DOHH2 (cell line): ENCODE results near the gene EXOC3L2.

Experiments used
- H3F3A ChIP-seq: fragments of 200-600 bp; sonication (generic), shearing (Covaris generic); 2 replicates; pipeline ENCODE4 v1.6.0; 2016; ENCODE audit warnings: antibody characterized with exemption, mild to moderate bottlenecking; ENCODE audit not compliant: control insufficient read depth, insufficient read depth
- H3K27ac ChIP-seq: fragments of 200-600 bp; sonication (generic); 2 replicates; pipeline ENCODE4 v1.5.1; 2014; ENCODE audit warnings: low read depth, mild to moderate bottlenecking, low read length, moderate library complexity
- H3K27me3 ChIP-seq: fragments of 200-600 bp; sonication (generic); 2 replicates; pipeline ENCODE4 v1.6.1; 2014; ENCODE audit warnings: mild to moderate bottlenecking, low read length, mixed read lengths; ENCODE audit not compliant: control insufficient read depth
- H3K36me3 ChIP-seq: fragments of 200-600 bp; sonication (generic); 2 replicates; pipeline ENCODE4 v1.6.1; 2014; ENCODE audit warnings: mild to moderate bottlenecking, low read length, moderate library complexity, mixed read lengths; ENCODE audit not compliant: control insufficient read depth
- H3K4me1 ChIP-seq: fragments of 200-600 bp; sonication (generic); 2 replicates; pipeline ENCODE4 v1.6.1; 2014; ENCODE audit warnings: mild to moderate bottlenecking, low read length, mixed read lengths; ENCODE audit not compliant: control insufficient read depth
- H3K4me2 ChIP-seq: fragments of 200-600 bp; sonication (generic); 2 replicates; pipeline ENCODE4 v1.6.0; 2014; ENCODE audit warnings: mild to moderate bottlenecking, low read length, moderate library complexity
- H3K4me3 ChIP-seq: fragments of 200-600 bp; sonication (generic); 2 replicates; pipeline ENCODE4 v1.5.1; 2014; ENCODE audit warnings: mild to moderate bottlenecking, low read length, mixed read lengths
- H3K79me2 ChIP-seq: fragments of 200-600 bp; sonication (generic); 2 replicates; pipeline ENCODE4 v1.6.1; 2014; ENCODE audit warnings: mild to moderate bottlenecking, low read length, mixed read lengths; ENCODE audit not compliant: control insufficient read depth
- H3K9me2 ChIP-seq: fragments of 200-600 bp; sonication (generic); replicated peaks from 2 replicates; pipeline ENCODE4 v1.6.1; 2014; ENCODE audit warnings: mild to moderate bottlenecking, low read length, mixed read lengths; ENCODE audit not compliant: control insufficient read depth
- H3K9me3 ChIP-seq: fragments of 200-600 bp; sonication (generic); 2 replicates; pipeline ENCODE4 v1.6.1; 2014; ENCODE audit warnings: antibody characterized with exemption, low read length, mixed read lengths; ENCODE audit not compliant: control insufficient read depth, insufficient read depth
- H4K20me1 ChIP-seq: fragments of 200-600 bp; sonication (generic); 2 replicates; pipeline ENCODE4 v1.6.0; 2014; ENCODE audit warnings: low read depth, mild to moderate bottlenecking, antibody characterized with exemption, low read length, moderate library complexity; ENCODE audit not compliant: control insufficient read depth, insufficient read depth
- EZH2phosphoT487 ChIP-seq: fragments of 200-600 bp; sonication (generic); IDR thresholded peaks from 2 replicates; pipeline ENCODE4 v1.6.1; 2017; ENCODE audit warnings: borderline replicate concordance, mild to moderate bottlenecking, antibody characterized with exemption, low read length, moderate library complexity, mixed read lengths
- TF ChIP-seq, protein P1 (sequence below): fragments of 200-600 bp; sonication (generic); IDR thresholded peaks from one replicate; pipeline ENCODE4 v1.5.1; 2014; ENCODE audit warnings: antibody characterized with exemption, mild to moderate bottlenecking, low read depth, low read length; ENCODE audit not compliant: poor library complexity, severe bottlenecking

The EXOC3L2 gene

GRCh38 chr19:45202637-45203036 lies 42.6 kb downstream of the EXOC3L2 start:
- H3K36me3 ChIP-seq: no peaks in the 10 kb centered on the region
- TF ChIP-seq EZH2phosphoT487: no peak
- TF ChIP-seq, protein P1, sequence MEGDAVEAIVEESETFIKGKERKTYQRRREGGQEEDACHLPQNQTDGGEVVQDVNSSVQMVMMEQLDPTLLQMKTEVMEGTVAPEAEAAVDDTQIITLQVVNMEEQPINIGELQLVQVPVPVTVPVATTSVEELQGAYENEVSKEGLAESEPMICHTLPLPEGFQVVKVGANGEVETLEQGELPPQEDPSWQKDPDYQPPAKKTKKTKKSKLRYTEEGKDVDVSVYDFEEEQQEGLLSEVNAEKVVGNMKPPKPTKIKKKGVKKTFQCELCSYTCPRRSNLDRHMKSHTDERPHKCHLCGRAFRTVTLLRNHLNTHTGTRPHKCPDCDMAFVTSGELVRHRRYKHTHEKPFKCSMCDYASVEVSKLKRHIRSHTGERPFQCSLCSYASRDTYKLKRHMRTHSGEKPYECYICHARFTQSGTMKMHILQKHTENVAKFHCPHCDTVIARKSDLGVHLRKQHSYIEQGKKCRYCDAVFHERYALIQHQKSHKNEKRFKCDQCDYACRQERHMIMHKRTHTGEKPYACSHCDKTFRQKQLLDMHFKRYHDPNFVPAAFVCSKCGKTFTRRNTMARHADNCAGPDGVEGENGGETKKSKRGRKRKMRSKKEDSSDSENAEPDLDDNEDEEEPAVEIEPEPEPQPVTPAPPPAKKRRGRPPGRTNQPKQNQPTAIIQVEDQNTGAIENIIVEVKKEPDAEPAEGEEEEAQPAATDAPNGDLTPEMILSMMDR: no peak

GRCh38 chr19:45200568-45200967 lies 44.6 kb downstream of the EXOC3L2 start:
- Histone ChIP-seq H3K27ac (no peak overlapping the region), H3K9me3 (no peaks in the 10 kb centered on the region), H4K20me1 (no peaks in the 10 kb centered on the region), H3K4me3 (no peak overlapping the region), H3K4me1 (no peaks in the 10 kb centered on the region), H3K27me3 (no peaks in the 10 kb centered on the region), H3K36me3 (no peaks in the 10 kb centered on the region), H3K4me2 (no peak overlapping the region), H3K79me2 (no peaks in the 10 kb centered on the region), H3F3A (no peaks in the 10 kb centered on the region), H3K9me2 (no peaks in the 10 kb centered on the region)
- no peak for TF ChIP-seq EZH2phosphoT487
- TF ChIP-seq, protein P1: no peak

More at GRCh38 chr19:45202637-45203036, 42.6 kb downstream of the EXOC3L2 start:
- H3K9me3 ChIP-seq: no peaks in the 10 kb centered on the region
- H3K27ac ChIP-seq: no peak overlapping the region
- no peaks in the 10 kb centered on the region for H3K79me2 ChIP-seq
- no peaks in the 10 kb centered on the region for H3K27me3 ChIP-seq
- no peaks in the 10 kb centered on the region for H3K9me2 ChIP-seq
- H3K4me2 ChIP-seq: no peak overlapping the region
- H3F3A ChIP-seq: no peaks in the 10 kb centered on the region
- no peak overlapping the region for H3K4me3 ChIP-seq
- no peaks in the 10 kb centered on the region for H4K20me1 ChIP-seq
- H3K4me1 ChIP-seq: no peaks in the 10 kb centered on the region

- no peaks in the 10 kb centered on the region for H3K4me1 ChIP-seq
- TF ChIP-seq, protein P1: no peak
- TF ChIP-seq EZH2phosphoT487: no peak
- H3K27me3 ChIP-seq: no peaks in the 10 kb centered on the region
- H3K4me3 ChIP-seq: no peak overlapping the region
- H3K4me2 ChIP-seq: no peak overlapping the region
- no peaks in the 10 kb centered on the region for H3K9me2 ChIP-seq
- H4K20me1 ChIP-seq: no peaks in the 10 kb centered on the region
- no peak overlapping the region for H3K27ac ChIP-seq
- no peaks in the 10 kb centered on the region for H3K9me3 ChIP-seq
- no peaks in the 10 kb centered on the region for H3K36me3 ChIP-seq
- H3F3A ChIP-seq: no peaks in the 10 kb centered on the region
- no peaks in the 10 kb centered on the region for H3K79me2 ChIP-seq
Measured at GRCh38 chr19:45195764-45196163, 49.4 kb downstream of the EXOC3L2 start.

DNA sequence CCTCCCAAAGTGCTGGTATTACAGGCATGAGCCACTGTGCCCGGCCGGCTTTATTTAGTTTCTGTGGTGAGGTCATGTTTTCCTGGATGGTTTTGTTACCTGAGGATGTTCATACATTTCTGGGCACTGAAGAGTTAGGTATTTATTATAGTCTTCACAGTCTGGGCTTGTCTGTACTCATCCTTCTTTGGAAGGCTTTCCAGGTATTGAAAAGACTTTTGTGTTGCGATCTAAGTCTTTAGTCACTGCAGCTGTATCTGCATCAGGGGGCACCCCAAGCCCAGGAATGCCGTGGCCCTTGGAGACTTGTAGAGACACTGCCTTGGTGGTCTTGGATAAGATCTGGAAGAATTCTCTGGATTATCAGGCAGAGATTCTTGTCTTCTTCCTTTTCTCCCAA lies 53.8 kb downstream of the EXOC3L2 start:
- Histone ChIP-seq H3K27me3 (no peaks in the 10 kb centered on the region), H3K9me3 (no peaks in the 10 kb centered on the region), H3K9me2 (no peaks in the 10 kb centered on the region), H3K79me2 (no peaks in the 10 kb centered on the region), H3K4me3 (no peak overlapping the region), H3F3A (no peaks in the 10 kb centered on the region), H4K20me1 (no peaks in the 10 kb centered on the region), H3K36me3 (no peaks in the 10 kb centered on the region), H3K4me2 (no peak overlapping the region), H3K27ac (no peak overlapping the region), H3K4me1 (peaks cover 3% of the 10 kb centered on the region; the same call in 1 of the 2 replicates)
- no peak for TF ChIP-seq EZH2phosphoT487
- TF ChIP-seq, protein P1: no peak
